ENCODE measurements around the gene CTDSPL. TPM values are rescaled to one million over a fixed set of nuclear protein-coding genes. Genes with fewer than 3 reads are reported as not detected.

The CTDSPL gene
- total and polyA plus RNA-seq, 2 experiments from 2014 or later = 15.3 to 22.3 TPM

DNA sequence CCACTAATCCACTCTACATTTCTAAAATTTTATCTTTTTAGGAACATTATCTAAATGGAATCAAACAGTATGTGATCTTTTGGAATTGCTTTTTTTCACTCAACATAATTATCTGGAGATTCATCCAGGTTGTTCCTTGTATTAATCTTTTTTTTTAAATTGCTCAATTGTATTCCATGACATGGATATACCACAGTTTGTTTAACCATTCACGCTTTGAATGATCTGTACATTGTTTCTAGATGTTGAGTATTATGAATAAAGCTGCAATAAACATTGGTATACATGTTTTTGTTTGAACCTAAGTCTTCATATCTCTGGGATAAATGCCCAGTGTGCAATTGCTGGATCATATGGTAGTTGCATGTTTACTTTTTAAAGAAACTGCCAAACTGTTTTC, 5.5 kb downstream of the CTDSPL start:
- DNase-seq (ENCODE audit: low read depth in 1 of 2, low spot score in 1 of 2) = no peak
- no peaks in the 10 kb centered on the region for H3K9me3 ChIP-seq (ENCODE audit: low read depth)
- H3K4me1 ChIP-seq (ENCODE audit: low read depth) = no peaks in the 10 kb centered on the region
- no peak overlapping the region for H3K27ac ChIP-seq
- H3K4me3 ChIP-seq = no peak overlapping the region
- no peaks in the 10 kb centered on the region for H3K27me3 ChIP-seq
- no peaks in the 10 kb centered on the region for H3K36me3 ChIP-seq
- TF ChIP-seq CTCF (IDR thresholded peaks at IDR 0.05; ENCODE audit: low read depth, low read length) = no peak

- Histone ChIP-seq H3K9me3 (ENCODE audit: low read depth) (no peaks in the 10 kb centered on the region), H3K27ac (no peak overlapping the region), H3K4me3 (no peak overlapping the region), H3K4me1 (ENCODE audit: low read depth) (no peaks in the 10 kb centered on the region), H3K36me3 (no peaks in the 10 kb centered on the region), H3K27me3 (no peaks in the 10 kb centered on the region)
- no peak for TF ChIP-seq CTCF (IDR thresholded peaks at IDR 0.05; ENCODE audit: low read depth, low read length)
- DNase-seq (ENCODE audit: low read depth in 1 of 2, low spot score in 1 of 2) = no peak
Measured at GRCh38 chr3:37871858-37872257, 10.2 kb downstream of the CTDSPL start.

DNA sequence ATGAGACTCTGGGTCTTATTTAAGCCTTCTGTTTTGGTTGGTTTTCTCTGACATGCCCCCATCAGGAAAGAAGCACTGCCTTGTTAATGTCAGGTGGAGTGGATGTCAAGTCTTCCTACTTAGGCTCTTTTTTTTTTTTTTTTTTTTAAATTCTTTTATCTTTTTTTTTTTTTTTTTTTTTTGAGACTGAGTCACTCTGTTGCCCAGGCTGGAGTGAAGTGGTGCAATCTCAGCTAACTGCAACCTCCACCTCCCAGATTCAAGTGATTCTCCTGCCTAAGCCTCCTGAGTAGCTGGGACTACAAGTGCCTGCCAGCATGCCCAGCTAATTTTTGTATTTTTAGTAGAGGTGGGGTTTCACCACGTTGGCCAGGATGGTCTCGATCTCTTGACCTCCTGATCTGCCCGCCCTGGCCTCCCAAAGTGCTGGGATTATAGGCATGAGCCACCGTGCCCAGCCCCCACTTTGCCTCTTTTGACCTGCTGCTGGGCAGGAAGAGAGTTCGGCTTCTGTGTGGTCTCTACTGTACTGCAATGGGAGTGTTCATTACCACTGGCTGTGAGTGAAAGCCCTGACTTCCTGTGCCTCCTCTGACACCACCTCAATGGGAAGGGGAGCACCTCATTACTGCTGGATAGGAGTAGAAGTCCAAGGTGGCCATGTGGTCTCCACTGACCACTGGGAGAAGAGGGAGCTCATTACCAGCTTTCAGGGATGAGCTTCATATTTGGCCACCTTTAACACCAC, 10.9 kb downstream of the CTDSPL start:
- Histone ChIP-seq H3K4me3 (no peak overlapping the region), H3K36me3 (no peaks in the 10 kb centered on the region), H3K9me3 (ENCODE audit: low read depth) (no peaks in the 10 kb centered on the region), H3K27ac (no peak overlapping the region), H3K27me3 (no peaks in the 10 kb centered on the region), H3K4me1 (ENCODE audit: low read depth) (no peaks in the 10 kb centered on the region)
- peak in 1 of 2 donors; percentile 33 for DNase-seq (ENCODE audit: low read depth in 1 of 2, low spot score in 1 of 2)
- TF ChIP-seq CTCF (IDR thresholded peaks at IDR 0.05; ENCODE audit: low read depth, low read length) = no peak

DNA sequence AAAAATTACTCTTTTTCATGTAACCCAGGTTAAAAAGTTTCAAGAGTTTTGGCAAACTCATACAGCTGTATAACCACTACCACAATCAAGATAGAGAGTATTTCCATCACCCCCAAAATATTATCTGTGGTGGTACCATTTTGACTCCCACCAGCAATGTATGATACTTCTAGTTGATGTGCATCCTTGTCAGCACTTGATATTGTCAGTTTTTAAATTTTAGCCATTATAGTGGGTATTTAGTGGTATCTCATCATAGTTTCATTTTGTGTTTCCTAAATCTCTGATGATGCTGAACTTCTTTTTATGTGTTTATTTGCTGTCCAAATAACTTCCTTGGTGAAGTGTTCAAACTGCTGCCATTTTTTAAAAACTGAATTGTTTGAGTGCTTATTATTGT, 14.6 kb downstream of the CTDSPL start:
- no peaks in the 10 kb centered on the region for H3K4me1 ChIP-seq (ENCODE audit: low read depth)
- H3K4me3 ChIP-seq = no peak overlapping the region
- no peak overlapping the region for H3K27ac ChIP-seq
- no peak for TF ChIP-seq CTCF (IDR thresholded peaks at IDR 0.05; ENCODE audit: low read depth, low read length)
- H3K36me3 ChIP-seq = no peaks in the 10 kb centered on the region
- H3K9me3 ChIP-seq (ENCODE audit: low read depth) = no peaks in the 10 kb centered on the region
- no peaks in the 10 kb centered on the region for H3K27me3 ChIP-seq
- DNase-seq (ENCODE audit: low read depth in 1 of 2, low spot score in 1 of 2) = no peak

DNA sequence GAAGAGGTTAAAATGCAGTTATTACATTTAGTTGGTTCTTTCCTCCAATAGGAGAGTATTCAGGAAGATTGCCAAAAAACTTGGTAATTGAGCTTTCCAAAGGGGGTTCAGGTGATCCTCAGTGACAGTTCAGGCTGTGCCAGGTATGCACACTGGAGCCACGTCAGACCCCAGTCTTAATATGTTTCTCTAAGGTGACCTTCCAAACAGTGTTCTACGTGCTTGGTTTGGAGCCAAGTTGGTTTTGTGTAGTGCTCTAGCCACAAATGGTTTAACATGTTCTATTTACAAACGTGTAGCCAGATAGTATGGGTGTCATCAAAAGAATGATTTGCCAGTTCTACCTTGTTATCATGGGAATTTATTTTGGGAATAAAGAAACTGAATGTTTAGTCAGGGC, 21.0 kb downstream of the CTDSPL start:
- no peak for DNase-seq (ENCODE audit: low read depth in 1 of 2, low spot score in 1 of 2)
- no peak for TF ChIP-seq CTCF (IDR thresholded peaks at IDR 0.05; ENCODE audit: low read depth, low read length)

More for the DNA sequence above, 21.0 kb downstream of the CTDSPL start:
- peaks cover 8% of the 10 kb centered on the region for H3K4me1 ChIP-seq (ENCODE audit: low read depth)
- no peaks in the 10 kb centered on the region for H3K9me3 ChIP-seq (ENCODE audit: low read depth)
- H3K27me3 ChIP-seq = no peaks in the 10 kb centered on the region
- H3K27ac ChIP-seq = no peak overlapping the region
- no peak overlapping the region for H3K4me3 ChIP-seq
- H3K36me3 ChIP-seq = no peaks in the 10 kb centered on the region
